Hematopoietic multipotent progenitor cell (in vitro differentiated cells): ENCODE measurements around the gene TAS2R19. TPM values are rescaled to one million over a fixed set of nuclear protein-coding genes. Genes with fewer than 3 reads are reported as not detected.

Experiments used
- DNase-seq, 3 donors: peaks; one replicate each; pipeline ENCODE4 v3.0.0-alpha.2; 2011 to 2015; ENCODE audit warnings: low read depth in 2 of 3, low spot score in 2 of 3
- total RNA-seq: library from RNA; depleted of rRNA; stranded (reverse); fragments of >200 nt; gene quantifications from one replicate; pipeline ENCODE4 v1.2.3, GENCODE V29; 2012

Gene TAS2R19
- total RNA-seq, 1 donor: 5.4 TPM

GRCh38 chr12:10994307-10994706 lies 28.1 kb downstream of the TAS2R19 start:
- DNase-seq: no peak

- no peak for DNase-seq
These were observed 33.3 kb downstream of the TAS2R19 start for GRCh38 chr12:10989107-10989506.

GRCh38 chr12:10986812-10987211 lies 35.6 kb downstream of the TAS2R19 start, which contains the start of gene TAS2R50:
TSS of gene TAS2R50 (minus strand) at chr12:10986912. CDS start at chr12:10986860, 52 bp downstream.
- DNase-seq: no peak

- DNase-seq: peak in 2 of 3 donors; percentile 4 to 22
These were observed 40.2 kb downstream of the TAS2R19 start for GRCh38 chr12:10982244-10982643.

GRCh38 chr12:10974965-10975364 lies 47.5 kb downstream of the TAS2R19 start:
- no peak for DNase-seq

Other genes starting within 250 kb of the TAS2R19 start
- gene TAS2R7, start 220.0 kb downstream of the TAS2R19 start, total RNA-seq: not detected
- not detected for gene TAS2R8, start 215.3 kb downstream of the TAS2R19 start, total RNA-seq
- under 0.01 TPM for gene TAS2R9, start 212.5 kb downstream of the TAS2R19 start, total RNA-seq
- 0.27 TPM for gene TAS2R10, start 196.3 kb downstream of the TAS2R19 start, total RNA-seq
- gene PRR4, start 173.1 kb downstream of the TAS2R19 start, total RNA-seq: 1.1 TPM
- 34.7 TPM for gene PRH1, start 138.4 kb downstream of the TAS2R19 start, total RNA-seq
- 1.3 TPM for gene TAS2R13, start 113.1 kb downstream of the TAS2R19 start, total RNA-seq
- gene PRH2, start 93.4 kb downstream of the TAS2R19 start, total RNA-seq: not detected
- gene TAS2R14, start 83.4 kb downstream of the TAS2R19 start, total RNA-seq: 1.9 TPM
- 2.7 TPM for gene TAS2R50, start 35.7 kb downstream of the TAS2R19 start, total RNA-seq
- 2.4 TPM for gene TAS2R20, start 24.3 kb downstream of the TAS2R19 start, total RNA-seq
- gene TAS2R31, start 8.8 kb upstream of the TAS2R19 start, total RNA-seq: 5.1 TPM
- 4.8 TPM for gene TAS2R46, start 39.7 kb upstream of the TAS2R19 start, total RNA-seq
- 5.4 TPM for gene TAS2R43, start 69.7 kb upstream of the TAS2R19 start, total RNA-seq
- 7.8 TPM for gene TAS2R30, start 112.0 kb upstream of the TAS2R19 start, total RNA-seq
- gene SMIM10L1, start 148.6 kb upstream of the TAS2R19 start, total RNA-seq: 9.2 TPM
- not detected for gene TAS2R42, start 164.3 kb upstream of the TAS2R19 start, total RNA-seq
- gene PRB3, start 247.1 kb upstream of the TAS2R19 start, total RNA-seq: not detected